ENCODE results near the gene PTPRG.

The PTPRG gene

GRCh38 chr3:61679026-61679425 is 117.7 kb downstream of the PTPRG start:
- no peak for TF ChIP-seq YY1 (IDR thresholded peaks at IDR 0.05; ENCODE audit: low read depth)
- TF ChIP-seq EGR1 (IDR thresholded peaks at IDR 0.05) = no peak
- no peak for TF ChIP-seq CREB1 (IDR thresholded peaks at IDR 0.05; ENCODE audit: low read depth)

DNA sequence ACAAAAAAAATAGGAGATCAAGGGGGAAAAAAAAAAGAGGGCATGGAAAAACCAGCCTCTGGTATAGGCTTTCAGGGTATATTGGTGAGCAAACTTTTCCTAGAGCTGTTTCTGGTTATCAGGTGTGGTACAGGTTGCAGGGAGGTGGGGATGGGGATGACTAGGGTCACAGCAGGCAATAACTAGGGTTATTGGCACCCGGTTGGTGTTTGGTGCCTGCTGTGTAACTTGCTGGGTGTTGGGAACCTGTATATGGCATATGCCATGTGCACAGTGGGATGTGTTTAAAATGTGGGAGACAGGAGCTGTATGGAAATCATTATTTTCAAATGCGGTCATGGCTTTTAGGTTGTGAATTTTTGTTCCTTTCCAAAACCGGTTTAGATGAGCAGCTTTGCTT is 119.2 kb downstream of the PTPRG start:
- TF ChIP-seq EP300 (IDR thresholded peaks at IDR 0.05; ENCODE audit: borderline replicate concordance) (no peak), CEBPB (IDR thresholded peaks at IDR 0.05) (no peak), TCF12 (IDR thresholded peaks at IDR 0.05; ENCODE audit: low read depth) (no peak), ZBTB7A (IDR thresholded peaks at IDR 0.05; ENCODE audit: low read depth) (no peak), TEAD4 (IDR thresholded peaks at IDR 0.05) (no peak), NFIC (IDR thresholded peaks at IDR 0.05) (no peak), CREB1 (IDR thresholded peaks at IDR 0.05; ENCODE audit: low read depth) (no peak), EGR1 (IDR thresholded peaks at IDR 0.05) (no peak), FOXM1 (IDR thresholded peaks at IDR 0.05; ENCODE audit: borderline replicate concordance, low read depth) (no peak), RAD21 (IDR thresholded peaks at IDR 0.05; ENCODE audit: low read depth) (no peak), YY1 (IDR thresholded peaks at IDR 0.05; ENCODE audit: low read depth) (no peak), TAF1 (IDR thresholded peaks at IDR 0.05; ENCODE audit: low read depth) (no peak)
- TF ChIP-seq, protein P1, sequence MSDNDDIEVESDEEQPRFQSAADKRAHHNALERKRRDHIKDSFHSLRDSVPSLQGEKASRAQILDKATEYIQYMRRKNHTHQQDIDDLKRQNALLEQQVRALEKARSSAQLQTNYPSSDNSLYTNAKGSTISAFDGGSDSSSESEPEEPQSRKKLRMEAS (IDR thresholded peaks at IDR 0.05) = no peak
- TF ChIP-seq, protein P2, sequence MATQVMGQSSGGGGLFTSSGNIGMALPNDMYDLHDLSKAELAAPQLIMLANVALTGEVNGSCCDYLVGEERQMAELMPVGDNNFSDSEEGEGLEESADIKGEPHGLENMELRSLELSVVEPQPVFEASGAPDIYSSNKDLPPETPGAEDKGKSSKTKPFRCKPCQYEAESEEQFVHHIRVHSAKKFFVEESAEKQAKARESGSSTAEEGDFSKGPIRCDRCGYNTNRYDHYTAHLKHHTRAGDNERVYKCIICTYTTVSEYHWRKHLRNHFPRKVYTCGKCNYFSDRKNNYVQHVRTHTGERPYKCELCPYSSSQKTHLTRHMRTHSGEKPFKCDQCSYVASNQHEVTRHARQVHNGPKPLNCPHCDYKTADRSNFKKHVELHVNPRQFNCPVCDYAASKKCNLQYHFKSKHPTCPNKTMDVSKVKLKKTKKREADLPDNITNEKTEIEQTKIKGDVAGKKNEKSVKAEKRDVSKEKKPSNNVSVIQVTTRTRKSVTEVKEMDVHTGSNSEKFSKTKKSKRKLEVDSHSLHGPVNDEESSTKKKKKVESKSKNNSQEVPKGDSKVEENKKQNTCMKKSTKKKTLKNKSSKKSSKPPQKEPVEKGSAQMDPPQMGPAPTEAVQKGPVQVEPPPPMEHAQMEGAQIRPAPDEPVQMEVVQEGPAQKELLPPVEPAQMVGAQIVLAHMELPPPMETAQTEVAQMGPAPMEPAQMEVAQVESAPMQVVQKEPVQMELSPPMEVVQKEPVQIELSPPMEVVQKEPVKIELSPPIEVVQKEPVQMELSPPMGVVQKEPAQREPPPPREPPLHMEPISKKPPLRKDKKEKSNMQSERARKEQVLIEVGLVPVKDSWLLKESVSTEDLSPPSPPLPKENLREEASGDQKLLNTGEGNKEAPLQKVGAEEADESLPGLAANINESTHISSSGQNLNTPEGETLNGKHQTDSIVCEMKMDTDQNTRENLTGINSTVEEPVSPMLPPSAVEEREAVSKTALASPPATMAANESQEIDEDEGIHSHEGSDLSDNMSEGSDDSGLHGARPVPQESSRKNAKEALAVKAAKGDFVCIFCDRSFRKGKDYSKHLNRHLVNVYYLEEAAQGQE (IDR thresholded peaks at IDR 0.05; ENCODE audit: low read depth) = no peak
- TF ChIP-seq, protein P3, sequence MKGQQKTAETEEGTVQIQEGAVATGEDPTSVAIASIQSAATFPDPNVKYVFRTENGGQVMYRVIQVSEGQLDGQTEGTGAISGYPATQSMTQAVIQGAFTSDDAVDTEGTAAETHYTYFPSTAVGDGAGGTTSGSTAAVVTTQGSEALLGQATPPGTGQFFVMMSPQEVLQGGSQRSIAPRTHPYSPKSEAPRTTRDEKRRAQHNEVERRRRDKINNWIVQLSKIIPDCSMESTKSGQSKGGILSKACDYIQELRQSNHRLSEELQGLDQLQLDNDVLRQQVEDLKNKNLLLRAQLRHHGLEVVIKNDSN (IDR thresholded peaks at IDR 0.05) = no peak

- TF ChIP-seq CREB1 (IDR thresholded peaks at IDR 0.05; ENCODE audit: low read depth) (no peak), EGR1 (IDR thresholded peaks at IDR 0.05) (no peak), TCF12 (IDR thresholded peaks at IDR 0.05; ENCODE audit: low read depth) (no peak), EP300 (IDR thresholded peaks at IDR 0.05; ENCODE audit: borderline replicate concordance) (no peak), NFIC (IDR thresholded peaks at IDR 0.05) (no peak), FOXM1 (IDR thresholded peaks at IDR 0.05; ENCODE audit: borderline replicate concordance, low read depth) (no peak), TEAD4 (IDR thresholded peaks at IDR 0.05) (no peak), TAF1 (IDR thresholded peaks at IDR 0.05; ENCODE audit: low read depth) (no peak), ZBTB7A (IDR thresholded peaks at IDR 0.05; ENCODE audit: low read depth) (no peak), RAD21 (IDR thresholded peaks at IDR 0.05; ENCODE audit: low read depth) (no peak), CEBPB (IDR thresholded peaks at IDR 0.05) (no peak), YY1 (IDR thresholded peaks at IDR 0.05; ENCODE audit: low read depth) (no peak)
- TF ChIP-seq, protein P3 (IDR thresholded peaks at IDR 0.05) = no peak
- TF ChIP-seq, protein P1 (IDR thresholded peaks at IDR 0.05) = no peak
- TF ChIP-seq, protein P2 (IDR thresholded peaks at IDR 0.05; ENCODE audit: low read depth) = no peak
These were observed 120.3 kb downstream of the PTPRG start for GRCh38 chr3:61681636-61682035.

GRCh38 chr3:61682671-61683548 is 121.5 kb downstream of the PTPRG start:
- TF ChIP-seq CREB1 (IDR thresholded peaks at IDR 0.05; ENCODE audit: low read depth) = no peak
- no peak for TF ChIP-seq EP300 (IDR thresholded peaks at IDR 0.05; ENCODE audit: borderline replicate concordance)
- no peak for TF ChIP-seq ZBTB7A (IDR thresholded peaks at IDR 0.05; ENCODE audit: low read depth)
- TF ChIP-seq TEAD4 (IDR thresholded peaks at IDR 0.05) = no peak
- TF ChIP-seq, protein P2 (IDR thresholded peaks at IDR 0.05; ENCODE audit: low read depth) = no peak
- no peak for TF ChIP-seq FOXM1 (IDR thresholded peaks at IDR 0.05; ENCODE audit: borderline replicate concordance, low read depth)
- TF ChIP-seq RAD21 (IDR thresholded peaks at IDR 0.05; ENCODE audit: low read depth) = no peak
- TF ChIP-seq, protein P3 (IDR thresholded peaks at IDR 0.05) = no peak
- no peak for TF ChIP-seq CEBPB (IDR thresholded peaks at IDR 0.05)
- no peak for TF ChIP-seq TAF1 (IDR thresholded peaks at IDR 0.05; ENCODE audit: low read depth)
- TF ChIP-seq NFIC (IDR thresholded peaks at IDR 0.05) = no peak
- TF ChIP-seq TCF12 (IDR thresholded peaks at IDR 0.05; ENCODE audit: low read depth) = no peak
- TF ChIP-seq, protein P1 (IDR thresholded peaks at IDR 0.05) = no peak
- TF ChIP-seq YY1 (IDR thresholded peaks at IDR 0.05; ENCODE audit: low read depth) = no peak
- TF ChIP-seq EGR1 (IDR thresholded peaks at IDR 0.05) = no peak
